ENCODE data around the gene PLA2G6.
"Not testable (repeated sequence)": the region's sequence is repeated elsewhere in the genome, so short reads cannot be mapped to it uniquely, and the experiment has no call there.

The PLA2G6 gene

DNA sequence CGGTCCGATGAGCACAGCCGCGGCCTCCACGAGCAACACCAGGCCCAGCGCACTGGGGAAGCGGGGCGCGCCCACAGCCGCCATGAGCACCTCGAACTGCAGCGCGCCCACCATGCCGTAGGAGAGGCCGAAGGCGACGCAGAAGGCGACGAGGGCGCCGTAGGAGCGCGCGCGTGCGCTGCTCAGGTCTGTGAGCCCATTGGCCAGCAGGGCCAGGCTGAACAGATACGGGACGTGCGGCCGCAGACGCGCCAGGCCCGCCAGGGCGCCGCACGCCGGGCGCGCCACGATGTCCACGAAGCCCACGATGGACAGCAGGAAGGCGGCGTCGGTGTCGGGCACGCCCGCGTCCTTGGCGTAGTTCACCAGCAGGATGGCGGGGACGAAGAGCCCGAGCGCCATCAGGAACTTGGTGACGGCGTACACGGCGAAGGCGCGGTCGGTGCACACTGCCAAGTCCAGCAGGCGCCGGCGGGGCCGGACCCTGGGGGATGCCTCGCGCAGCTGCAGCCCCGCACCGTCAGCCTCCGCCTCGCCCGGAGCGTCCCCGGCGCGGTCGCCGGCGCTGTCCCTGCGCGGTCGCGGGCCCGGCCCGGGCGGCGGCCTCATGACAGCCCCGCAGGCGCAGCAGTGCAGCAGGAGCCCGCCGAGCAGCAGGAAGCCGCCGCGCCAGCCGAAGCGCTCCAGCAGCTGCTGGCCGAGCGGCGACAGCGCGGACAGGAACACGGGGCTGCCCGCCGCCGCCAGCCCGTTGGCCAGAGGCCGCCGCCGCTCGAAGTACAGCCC lies 100.6 kb downstream of the PLA2G6 start:
- peak; percentile 5 to 39 for DNase-seq

DNA sequence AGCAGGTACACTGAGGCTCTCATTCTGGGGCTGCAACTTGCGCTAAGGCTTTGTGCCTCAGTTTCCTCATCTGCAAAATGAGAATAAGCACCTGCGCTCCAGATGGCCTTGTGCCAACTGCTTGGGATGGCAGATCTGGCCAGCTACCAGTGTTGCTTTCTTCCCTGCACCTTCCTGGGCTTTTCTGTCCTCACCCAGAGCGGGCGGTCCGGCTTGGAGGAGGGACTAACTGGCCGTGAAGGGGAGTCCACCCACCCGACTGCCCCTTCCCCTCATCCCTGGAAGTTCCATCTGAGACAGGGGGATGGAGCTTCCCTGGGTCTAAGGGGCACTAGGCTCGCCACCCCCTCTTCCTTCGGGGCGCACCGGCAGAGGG lies 101.2 kb downstream of the PLA2G6 start:
- no peak for DNase-seq

GRCh38 chr22:38079804-38080203 lies 101.8 kb downstream of the PLA2G6 start:
- DNase-seq = no peak

DNA sequence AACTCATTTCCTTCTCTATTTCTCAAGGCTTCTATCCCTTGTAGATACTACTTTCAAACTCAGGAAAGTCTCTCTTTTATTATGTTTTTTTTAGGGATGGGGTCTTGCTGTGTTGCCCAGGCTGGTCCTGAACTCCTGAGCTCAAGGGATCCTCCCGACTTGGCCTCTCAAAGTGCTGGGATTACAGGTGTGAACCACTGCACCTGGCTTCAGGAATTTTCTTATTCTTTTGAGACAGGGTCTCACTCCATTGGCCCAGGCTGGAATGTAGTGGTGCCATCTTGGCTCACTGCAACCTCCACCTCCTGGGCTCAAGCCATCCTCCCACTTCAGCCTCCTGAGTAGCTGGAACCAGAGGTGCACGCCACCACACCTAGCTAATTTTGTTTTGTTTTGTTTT lies 102.4 kb downstream of the PLA2G6 start:
- not testable (repeated sequence) for DNase-seq

DNA sequence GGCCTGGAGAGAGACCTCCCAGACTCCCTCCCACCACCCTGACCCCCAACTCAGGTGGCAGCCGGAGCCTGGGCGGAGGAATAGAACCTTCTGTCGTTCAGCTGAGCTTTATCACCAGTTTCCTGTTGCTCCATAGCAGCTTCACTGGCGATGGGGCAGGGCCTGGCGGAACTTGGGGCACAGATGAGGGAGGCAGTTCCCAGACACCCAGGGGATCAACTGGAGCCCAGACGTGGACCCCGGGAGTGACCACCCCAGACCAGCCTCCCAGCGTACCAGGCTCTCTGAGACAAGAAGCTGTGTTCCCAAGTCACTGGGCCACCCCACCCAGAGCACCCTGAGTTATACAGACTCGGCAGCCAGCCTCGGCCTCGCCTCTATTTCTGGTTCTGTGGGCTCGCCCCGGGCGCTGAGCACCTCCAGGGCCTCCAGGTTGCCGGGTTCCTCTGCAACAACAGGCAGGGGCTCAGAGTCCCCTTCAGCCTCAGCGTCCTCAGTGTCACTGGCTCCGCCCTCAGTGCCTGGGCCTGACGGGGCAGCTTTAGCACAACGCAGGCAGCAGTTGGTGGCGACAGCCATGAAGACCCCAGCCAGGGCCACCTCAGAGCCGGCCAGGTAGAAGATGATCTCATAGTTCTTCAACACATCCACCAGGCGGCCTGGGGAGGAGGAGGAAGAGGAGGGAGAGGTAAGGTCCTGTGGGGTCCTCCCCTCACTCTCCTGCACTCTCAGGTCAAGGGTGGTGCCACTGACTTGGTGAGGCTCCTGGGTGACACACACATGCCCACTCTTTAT lies 103.4 kb downstream of the PLA2G6 start:
- DNase-seq = no peak

- no peak for DNase-seq
Observed at GRCh38 chr22:38077595-38077994, 104.0 kb downstream of the PLA2G6 start.

DNA sequence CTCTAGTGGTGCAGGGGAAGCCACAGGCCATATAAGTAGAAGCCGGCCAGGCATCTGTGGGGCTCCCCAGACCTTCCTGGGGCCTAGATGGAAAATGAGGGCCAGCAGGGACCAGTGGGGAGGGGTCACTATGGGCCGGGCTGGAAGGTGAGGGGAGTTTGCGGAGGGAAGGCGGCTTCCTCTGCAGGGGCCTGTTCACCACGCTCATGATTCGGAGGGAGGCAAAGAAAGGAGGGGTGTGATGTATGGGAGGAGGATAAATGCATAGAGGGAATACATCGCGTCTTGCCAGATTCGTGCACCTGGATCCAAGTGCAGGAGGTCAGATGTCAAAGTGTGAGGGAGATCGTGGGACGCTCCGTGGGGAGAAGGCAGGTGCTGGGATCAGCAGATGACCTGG lies 104.5 kb downstream of the PLA2G6 start:
- no peak for DNase-seq

GRCh38 chr22:38075961-38076360 lies 105.7 kb downstream of the PLA2G6 start:
- DNase-seq = no peak

DNA sequence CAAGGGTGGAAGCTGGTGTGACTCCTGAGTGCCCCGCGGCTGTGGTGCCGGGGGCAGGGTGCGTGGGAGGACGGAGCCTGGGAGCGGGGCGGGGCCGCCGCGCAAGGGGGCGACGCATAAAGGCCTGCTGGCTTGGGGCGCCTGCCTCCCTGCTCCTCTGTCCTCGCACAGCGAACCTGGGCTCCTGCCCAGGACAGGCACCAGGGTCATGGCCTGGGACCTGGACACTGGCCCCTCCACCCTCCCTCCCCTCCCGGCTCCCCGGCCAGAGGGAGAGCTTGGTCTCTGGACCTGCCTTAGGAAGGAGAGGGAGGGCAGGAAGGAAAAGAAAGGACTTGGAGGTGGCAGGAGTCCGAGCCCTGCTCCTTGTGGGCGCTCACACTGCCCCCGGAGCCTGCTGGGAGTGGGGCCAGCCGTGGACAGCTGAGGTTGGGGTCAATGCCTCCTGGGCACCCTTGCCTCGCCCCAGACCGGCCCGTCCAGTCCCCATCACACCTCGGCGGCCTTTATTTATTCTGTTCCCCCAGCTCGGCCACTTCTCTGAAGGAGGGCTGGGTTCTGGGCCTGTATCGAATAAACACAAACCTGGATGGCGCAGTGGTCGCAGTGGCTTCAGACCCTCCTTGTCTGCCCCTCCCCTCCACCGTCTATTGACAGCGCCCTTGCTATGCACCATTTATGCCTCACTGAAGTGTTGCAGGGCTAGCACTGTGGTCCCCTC lies 106.4 kb downstream of the PLA2G6 start:
- DNase-seq = no peak

DNA sequence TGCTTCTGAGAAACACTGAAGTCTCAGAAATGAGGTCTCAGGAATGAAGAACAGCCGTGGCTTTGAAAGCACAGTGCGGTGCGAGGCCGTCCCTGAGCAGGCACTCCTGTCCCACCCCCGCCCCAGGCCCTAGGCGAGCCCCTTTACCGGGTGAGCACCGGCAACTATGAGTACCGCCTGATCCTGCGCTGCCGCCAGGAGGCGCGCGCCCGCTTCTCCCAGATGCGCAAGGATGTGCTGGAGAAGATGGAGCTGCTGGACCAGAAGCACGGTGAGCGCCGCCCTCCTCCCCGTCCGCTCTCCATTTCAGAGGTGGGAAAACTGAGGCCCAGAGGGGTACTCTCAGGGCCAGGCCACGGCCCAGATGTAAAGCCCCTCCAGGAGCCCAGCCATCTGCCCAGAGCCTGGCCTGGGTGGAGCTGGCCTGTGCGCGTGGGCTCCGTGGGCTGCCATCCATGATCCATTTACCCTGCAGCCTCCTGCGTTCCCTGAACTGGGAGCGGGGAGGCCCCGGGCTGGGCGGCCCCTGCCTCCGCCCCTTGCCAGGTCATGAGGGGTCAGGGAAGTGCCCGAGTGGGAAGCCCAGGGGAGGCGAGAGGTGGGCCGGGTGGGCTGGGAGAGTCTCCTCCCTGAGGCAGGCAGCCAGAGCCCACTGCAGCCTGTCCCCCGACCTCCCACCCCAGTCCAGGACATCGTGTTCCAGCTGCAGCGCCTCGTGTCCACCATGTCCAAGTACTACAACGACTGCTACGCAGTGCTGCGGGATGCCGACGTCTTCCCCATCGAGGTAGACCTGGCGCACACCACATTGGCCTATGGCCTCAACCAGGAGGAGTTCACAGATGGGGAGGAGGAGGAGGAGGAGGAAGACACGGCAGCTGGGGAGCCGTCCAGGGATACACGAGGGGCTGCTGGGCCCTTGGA lies 107.2 kb downstream of the PLA2G6 start:
- no peak for DNase-seq

DNA sequence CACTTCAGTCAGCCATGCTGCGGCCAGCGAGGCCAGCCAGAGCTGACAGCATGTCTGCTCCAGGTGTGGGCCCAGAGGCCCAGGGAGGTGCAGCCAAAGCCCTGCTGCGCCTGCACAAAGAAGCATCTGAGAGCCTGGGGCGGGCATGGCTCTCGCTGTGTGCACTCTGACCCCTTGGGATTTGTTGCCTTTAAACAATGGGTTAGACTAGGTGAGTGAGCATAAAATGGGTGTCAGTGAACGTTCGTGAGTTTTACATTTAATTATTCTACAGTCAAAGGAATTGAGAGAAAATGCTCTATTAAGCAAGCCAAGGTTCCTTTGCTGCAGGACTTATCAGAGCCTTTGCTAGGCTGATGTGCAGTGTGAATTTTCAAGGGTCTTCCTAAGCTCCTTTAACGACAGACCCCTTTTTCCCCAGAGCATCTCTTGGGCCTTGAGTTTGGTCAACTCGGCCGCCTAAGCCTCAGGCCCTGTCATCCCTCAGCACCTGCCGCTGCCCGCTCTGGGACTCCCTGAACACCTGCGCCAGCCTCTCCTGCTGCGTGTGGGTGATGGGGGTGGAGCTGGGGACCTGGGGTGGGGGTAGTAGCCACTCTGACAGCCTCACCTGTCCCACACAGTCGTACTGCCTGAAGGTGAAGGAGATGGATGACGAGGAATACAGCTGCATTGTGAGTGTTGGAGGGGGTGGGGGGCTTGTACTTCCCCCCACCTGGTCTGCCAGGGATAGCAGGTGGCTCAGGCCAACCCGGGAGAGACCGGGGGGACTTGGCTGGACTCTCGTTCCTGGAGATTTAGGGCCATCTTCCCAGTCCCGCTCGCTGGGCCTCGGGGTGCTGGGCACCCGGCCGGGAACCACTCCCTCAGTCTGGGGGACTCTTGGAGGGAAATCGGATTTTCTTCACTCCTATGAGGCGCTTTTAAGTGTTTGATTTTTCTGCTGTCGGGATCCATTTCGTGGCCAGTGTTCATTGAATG lies 108.2 kb downstream of the PLA2G6 start:
- no peak for DNase-seq

DNA sequence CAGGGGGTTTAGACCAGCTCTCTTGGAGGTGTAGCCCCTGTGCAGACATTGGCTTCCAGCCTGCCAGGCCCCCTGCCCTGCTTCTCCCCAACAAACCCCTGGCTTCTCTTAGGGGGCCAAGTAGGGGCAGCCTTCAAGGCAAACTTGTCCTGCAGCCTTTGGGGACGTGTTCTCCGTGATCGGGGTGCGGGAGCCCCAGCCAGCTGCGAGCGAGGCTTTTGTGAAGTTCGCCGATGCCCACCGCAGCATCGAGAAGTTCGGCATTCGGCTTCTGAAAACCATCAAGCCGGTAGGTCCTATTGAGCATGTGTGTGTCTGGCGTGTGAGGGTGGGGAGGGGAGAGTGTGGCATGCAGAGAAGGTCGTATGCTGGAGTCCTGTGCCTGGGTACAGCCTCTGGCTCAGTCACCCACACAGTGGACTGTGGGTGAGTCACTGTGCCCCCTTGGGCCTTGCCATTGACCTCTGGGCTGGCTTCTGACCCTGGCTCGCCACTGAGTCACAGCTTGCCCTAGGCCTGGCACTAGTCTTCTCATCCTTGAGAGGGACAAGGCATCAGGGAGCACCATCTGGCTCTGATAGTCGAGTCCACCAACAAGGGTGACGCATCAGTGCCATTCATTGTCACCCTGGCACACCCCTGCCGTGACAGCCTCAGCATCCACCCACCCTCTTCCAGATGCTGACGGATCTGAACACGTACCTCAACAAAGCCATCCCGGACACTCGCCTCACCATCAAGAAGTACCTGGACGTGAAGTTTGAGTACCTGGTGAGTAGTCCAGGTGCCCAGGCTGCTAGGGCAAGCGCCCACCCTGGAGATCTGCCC lies 109.1 kb downstream of the PLA2G6 start:
- DNase-seq = no peak

GRCh38 chr22:38071421-38072321 lies 110.0 kb downstream of the PLA2G6 start:
- DNase-seq = no peak

GRCh38 chr22:38070250-38070921 lies 111.2 kb downstream of the PLA2G6 start:
- DNase-seq = no peak

DNA sequence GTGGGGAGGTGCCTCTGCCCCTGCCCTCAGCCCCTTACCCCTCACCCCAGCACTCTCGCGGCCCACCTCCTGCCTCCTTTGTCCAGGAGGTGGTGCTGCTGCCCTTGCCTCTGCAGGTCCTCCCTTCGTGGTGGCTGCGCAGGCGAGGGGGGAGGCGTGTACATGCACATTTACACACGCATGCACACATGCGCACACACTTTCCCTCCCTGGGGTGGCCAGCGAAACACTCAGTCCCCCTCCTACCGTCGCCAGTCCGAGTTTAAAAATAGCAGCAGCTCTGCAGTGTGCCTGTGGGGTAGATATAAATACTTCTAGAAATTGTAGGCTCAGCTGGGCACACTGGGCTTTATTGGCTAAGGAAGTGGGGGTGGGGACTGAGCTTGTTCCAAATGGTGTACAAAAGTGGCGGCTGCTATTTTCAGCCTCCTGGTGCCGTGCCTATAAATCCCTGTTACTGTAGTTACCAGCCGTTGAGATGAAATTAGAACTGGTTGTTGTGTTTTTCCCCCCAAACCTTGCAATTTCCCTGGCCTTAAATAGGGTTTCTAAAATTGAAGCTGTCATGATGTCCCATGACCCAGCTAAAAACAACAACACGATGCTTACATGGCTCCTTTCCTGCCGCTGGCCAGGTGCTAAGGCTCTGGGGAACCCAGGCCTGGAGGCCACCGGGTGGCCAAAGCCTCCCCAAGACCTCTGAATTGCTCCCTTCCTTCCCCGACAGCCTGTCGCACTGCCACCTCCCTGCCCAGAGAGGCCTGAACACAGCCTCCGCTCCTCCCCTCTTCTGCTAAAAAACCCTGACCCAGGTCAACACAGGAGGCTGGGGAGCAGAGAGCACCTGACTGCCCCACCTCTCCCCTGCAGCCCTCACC lies 112.0 kb downstream of the PLA2G6 start:
- peak; percentile 78 to 83 for DNase-seq

DNA sequence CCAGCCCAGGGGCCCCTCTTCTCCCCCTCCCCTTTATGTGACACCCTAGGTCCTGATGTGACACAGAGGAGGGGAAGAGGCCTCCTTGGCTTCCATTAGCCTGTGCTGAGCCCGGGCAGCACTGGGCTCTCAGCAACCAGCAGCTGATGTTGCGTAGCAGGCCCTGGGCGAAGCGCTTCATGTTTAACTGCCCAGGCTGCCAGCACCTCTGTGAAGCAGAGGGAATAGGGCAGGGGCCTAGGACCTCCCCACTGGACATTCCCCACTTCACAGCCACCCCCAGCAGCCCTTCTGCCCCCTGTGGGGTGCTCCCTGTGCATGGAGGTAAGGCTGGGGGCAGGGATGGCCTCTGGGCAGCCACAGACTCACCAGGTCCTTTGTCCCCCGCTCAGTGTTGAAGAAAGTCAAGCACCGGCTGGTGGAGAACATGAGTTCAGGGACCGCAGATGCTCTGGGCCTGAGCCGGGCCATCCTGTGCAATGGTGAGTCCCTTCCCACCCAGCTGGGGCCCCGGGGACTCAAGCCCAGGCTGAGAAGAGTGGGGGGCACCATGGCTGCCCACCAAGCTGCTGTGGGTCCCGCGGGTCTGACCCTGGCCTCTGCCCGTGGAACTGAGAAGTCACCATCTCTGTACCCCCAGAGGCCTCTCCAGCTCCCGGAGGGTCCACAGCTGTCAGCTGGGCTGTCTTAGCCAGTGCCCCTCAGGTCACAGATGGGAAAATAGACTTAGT lies 112.8 kb downstream of the PLA2G6 start:
- DNase-seq = no peak
